HEK293 (cell line): Measurements from ENCODE around the gene CNDP2.

ENCODE experiments used
- SP2 ChIP-seq: fragments of 450-650 bp; formaldehyde crosslinking; IDR thresholded peaks from 2 replicates; pipeline ENCODE4 v1.5.1; 2016; ENCODE audit warnings: missing biosample characterization, missing genetic modification characterization
- ZNF223 ChIP-seq: fragments of 450-650 bp; formaldehyde crosslinking; IDR thresholded peaks from 2 replicates; pipeline ENCODE4 v1.5.1; 2016; ENCODE audit warnings: missing biosample characterization, missing genetic modification characterization
- ZNF311 ChIP-seq: fragments of 450-650 bp; formaldehyde crosslinking; IDR thresholded peaks from 2 replicates; pipeline ENCODE4 v1.5.1; 2017; ENCODE audit warnings: missing biosample characterization, missing genetic modification characterization, borderline replicate concordance
- ZNF76 ChIP-seq: fragments of 450-650 bp; formaldehyde crosslinking; IDR thresholded peaks from 2 replicates; pipeline ENCODE4; 2016; ENCODE audit warnings: low read depth, missing biosample characterization, missing genetic modification characterization, borderline replicate concordance
- TF ChIP-seq, protein P1 (sequence below): fragments of 450-650 bp; formaldehyde crosslinking; IDR thresholded peaks from 2 replicates; pipeline ENCODE4 v1.5.1; 2016; ENCODE audit warnings: missing biosample characterization, missing genetic modification characterization
- TF ChIP-seq, protein P2 (sequence below): fragments of 450-650 bp; formaldehyde crosslinking; conservative IDR thresholded peaks from 2 replicates; pipeline ENCODE4 v1.5.1; 2016; ENCODE audit warnings: low read depth, missing biosample characterization, missing genetic modification characterization

DNA sequence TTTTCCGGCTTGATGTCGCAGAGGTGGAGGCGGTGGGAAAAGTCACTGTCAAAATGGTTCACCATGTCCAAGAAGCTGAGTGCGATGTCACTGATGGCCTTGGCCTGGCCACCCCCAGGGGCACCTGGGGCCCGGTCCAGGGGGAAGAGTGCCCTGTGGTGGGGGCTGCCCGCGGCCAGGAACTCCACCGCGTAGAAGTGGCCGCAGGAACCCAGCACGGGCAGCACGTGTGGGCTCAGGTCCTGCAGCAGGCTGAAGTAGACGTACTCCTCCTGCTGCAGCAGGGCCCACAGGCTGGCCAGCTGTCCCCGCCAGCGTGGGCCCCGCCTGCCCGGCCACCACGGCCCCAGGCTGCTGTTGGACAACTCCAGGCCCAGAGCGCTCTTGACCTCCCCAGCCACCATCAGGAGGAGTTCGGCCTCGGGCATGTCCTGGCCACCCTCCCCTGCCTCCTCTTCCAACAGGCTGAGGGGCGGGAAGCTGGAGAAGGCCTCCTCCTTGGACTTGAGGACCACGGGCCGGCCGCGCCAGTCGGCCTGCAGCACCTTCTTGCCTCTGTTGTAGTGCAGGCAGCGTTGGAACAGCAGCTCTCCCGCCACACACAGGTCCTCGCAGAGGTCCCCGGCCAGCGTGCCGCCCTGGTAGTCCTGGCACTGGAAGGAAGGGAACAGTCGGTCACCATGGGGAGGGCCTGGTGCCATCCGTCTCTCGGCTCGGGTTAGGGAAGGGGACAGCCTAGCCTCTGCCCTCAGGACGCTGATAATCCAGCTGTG is 49.3 kb upstream of the CNDP2 start:
- TF ChIP-seq, protein P1, sequence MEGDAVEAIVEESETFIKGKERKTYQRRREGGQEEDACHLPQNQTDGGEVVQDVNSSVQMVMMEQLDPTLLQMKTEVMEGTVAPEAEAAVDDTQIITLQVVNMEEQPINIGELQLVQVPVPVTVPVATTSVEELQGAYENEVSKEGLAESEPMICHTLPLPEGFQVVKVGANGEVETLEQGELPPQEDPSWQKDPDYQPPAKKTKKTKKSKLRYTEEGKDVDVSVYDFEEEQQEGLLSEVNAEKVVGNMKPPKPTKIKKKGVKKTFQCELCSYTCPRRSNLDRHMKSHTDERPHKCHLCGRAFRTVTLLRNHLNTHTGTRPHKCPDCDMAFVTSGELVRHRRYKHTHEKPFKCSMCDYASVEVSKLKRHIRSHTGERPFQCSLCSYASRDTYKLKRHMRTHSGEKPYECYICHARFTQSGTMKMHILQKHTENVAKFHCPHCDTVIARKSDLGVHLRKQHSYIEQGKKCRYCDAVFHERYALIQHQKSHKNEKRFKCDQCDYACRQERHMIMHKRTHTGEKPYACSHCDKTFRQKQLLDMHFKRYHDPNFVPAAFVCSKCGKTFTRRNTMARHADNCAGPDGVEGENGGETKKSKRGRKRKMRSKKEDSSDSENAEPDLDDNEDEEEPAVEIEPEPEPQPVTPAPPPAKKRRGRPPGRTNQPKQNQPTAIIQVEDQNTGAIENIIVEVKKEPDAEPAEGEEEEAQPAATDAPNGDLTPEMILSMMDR: no peak
- no peak for TF ChIP-seq ZNF76 (tag by site-specific recombination)
- TF ChIP-seq ZNF311: no peak
- TF ChIP-seq SP2 (tag by site-specific recombination): no peak
- no peak for TF ChIP-seq ZNF223 (tag by site-specific recombination)
- TF ChIP-seq, protein P2, sequence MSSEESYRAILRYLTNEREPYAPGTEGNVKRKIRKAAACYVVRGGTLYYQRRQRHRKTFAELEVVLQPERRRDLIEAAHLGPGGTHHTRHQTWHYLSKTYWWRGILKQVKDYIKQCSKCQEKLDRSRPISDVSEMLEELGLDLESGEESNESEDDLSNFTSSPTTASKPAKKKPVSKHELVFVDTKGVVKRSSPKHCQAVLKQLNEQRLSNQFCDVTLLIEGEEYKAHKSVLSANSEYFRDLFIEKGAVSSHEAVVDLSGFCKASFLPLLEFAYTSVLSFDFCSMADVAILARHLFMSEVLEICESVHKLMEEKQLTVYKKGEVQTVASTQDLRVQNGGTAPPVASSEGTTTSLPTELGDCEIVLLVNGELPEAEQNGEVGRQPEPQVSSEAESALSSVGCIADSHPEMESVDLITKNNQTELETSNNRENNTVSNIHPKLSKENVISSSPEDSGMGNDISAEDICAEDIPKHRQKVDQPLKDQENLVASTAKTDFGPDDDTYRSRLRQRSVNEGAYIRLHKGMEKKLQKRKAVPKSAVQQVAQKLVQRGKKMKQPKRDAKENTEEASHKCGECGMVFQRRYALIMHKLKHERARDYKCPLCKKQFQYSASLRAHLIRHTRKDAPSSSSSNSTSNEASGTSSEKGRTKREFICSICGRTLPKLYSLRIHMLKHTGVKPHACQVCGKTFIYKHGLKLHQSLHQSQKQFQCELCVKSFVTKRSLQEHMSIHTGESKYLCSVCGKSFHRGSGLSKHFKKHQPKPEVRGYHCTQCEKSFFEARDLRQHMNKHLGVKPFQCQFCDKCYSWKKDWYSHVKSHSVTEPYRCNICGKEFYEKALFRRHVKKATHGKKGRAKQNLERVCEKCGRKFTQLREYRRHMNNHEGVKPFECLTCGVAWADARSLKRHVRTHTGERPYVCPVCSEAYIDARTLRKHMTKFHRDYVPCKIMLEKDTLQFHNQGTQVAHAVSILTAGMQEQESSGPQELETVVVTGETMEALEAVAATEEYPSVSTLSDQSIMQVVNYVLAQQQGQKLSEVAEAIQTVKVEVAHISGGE (tag by site-specific recombination): no peak
